Pancreas (tissue), 10 donors: ENCODE results near the gene STAG1. TPM values are rescaled to one million over a fixed set of nuclear protein-coding genes. Genes with fewer than 3 reads are reported as not detected.
"Not testable (repeated sequence)": the region's sequence is repeated elsewhere in the genome, so short reads cannot be mapped to it uniquely, and the experiment has no call there.

Source experiments
- ATAC-seq, 4 donors: fragments of 200-7000 bp; cut with Tn5 transposase; one replicate each; pipeline versions ENCODE4 v1.8.0 to v1.9.1; 2020; ENCODE audit warnings: mild to moderate bottlenecking in 4 of 4, moderate library complexity in 4 of 4
- DNase-seq, 6 donors: peaks; one replicate each; pipeline ENCODE4 v3.0.0-alpha.2; 2020
- FAIRE-seq: peaks from 2 replicates; lab custom pipeline; 2012; peaks lifted over from hg19 to GRCh38; lab: Jason Lieb, UNC
- H3K27ac ChIP-seq, 4 donors: fragments of 200-600 bp; sonication (generic); 1 replicate in 3 of 4; 2 replicates in 1 of 4; pipeline versions ENCODE4 v1.5.0 to v1.8.0; 2020
- H3K27me3 ChIP-seq, 4 donors: fragments of 200-600 bp; one replicate each; pipeline ENCODE4 v1.8.0; 2021
- H3K36me3 ChIP-seq, 3 donors: fragments of 200-600 bp; sonication (generic) in 1 of 3; one replicate each; pipeline versions ENCODE4 v1.5.0 to v1.8.0; 2020 to 2021
- H3K4me1 ChIP-seq, 3 donors: fragments of 200-600 bp; one replicate each; pipeline ENCODE4 v1.8.0; 2021
- H3K4me3 ChIP-seq, 4 donors: fragments of 200-600 bp; sonication (generic) in 2 of 4; one replicate each; pipeline versions ENCODE4 v1.5.0 to v1.8.0; 2020 to 2021
- H3K9me3 ChIP-seq, 4 donors: fragments of 200-600 bp; one replicate each; pipeline ENCODE4 v1.8.0; 2021
- CTCF ChIP-seq, 4 donors: fragments of 200-600 bp; sonication (generic) in 3 of 4; IDR thresholded peaks; one replicate each; pipeline versions ENCODE4 v1.5.0 to v1.8.0; 2021; ENCODE audit warnings: antibody characterized with exemption in 4 of 4
- WGBS, 2 donors: extraction: QIAGEN DNeasy Blood & Tissue Kit; methylation state at CpG; one replicate each; pipeline ENCODE4 v1.1.7; 2013; 5-methylcytosine and 5-hydroxymethylcytosine counted together
- intact Hi-C, 3 donors: fragments of 100-400 bp; cut with DNase I; formaldehyde crosslinking; loops; one replicate each; pipeline versions ENCODE4 v1.11.1 to v1.14.2; 2022
- polyA plus RNA-seq, 2 donors: library from polyadenylated mRNA; stranded (reverse); fragments of 200-250 nt; gene quantifications; one replicate each; pipeline ENCODE4 v1.2.3, GENCODE V29; 2013
- total RNA-seq, 6 donors: library from RNA; stranded (reverse); fragmentation: NEBNext Ultra II Directional in 4 of 6; extraction: Animal tissue kit (Norgen Biotek cat#: 25700) in 4 of 6; gene quantifications; one replicate each; pipeline versions ENCODE4 v1.2.1 to v1.2.4, GENCODE V29; 2021 to 2023
- donor health status: healthy with polysubstance abuse.
- donor health status: DM: no; HTN: no; CAD: no; lungs with moderate emphysema.
- donor health status: DM: no; HTN: no; CAD: no.
- donor health status: control.
- donor health status: control.
- donor health status: Bipolar disorder and iron deficiency.
- donor health status: DM: yes; HTN: yes; CAD: no.
- donor health status: DM: no; HTN: no; CAD: no.
- donor health status: DM: no; HTN: no; CAD: no.
- donor health status: DM: yes; HTN: yes; CAD: no.

Gene STAG1
- total and polyA plus RNA-seq, 8 donors, result 6.8 to 24.1 (median 18.6) TPM

GRCh38 chr3:136381051-136381450 is 371.1 kb downstream of the STAG1 start:
- no peaks in the 10 kb centered on the region for H3K4me1 ChIP-seq
- no peaks in the 10 kb centered on the region for H3K27me3 ChIP-seq
- no peak for DNase-seq
- peaks cover 0 to 4% (median 0%) of the 10 kb centered on the region in 3 donors for H3K36me3 ChIP-seq
- no peaks in the 10 kb centered on the region for H3K9me3 ChIP-seq
- TF ChIP-seq CTCF (IDR thresholded peaks at IDR 0.05), result no peak
- FAIRE-seq, result no peak
- 55 to 59% methylated on average over 2 of the region's 2 CpGs for WGBS, 2 donors
- H3K27ac ChIP-seq, result no peak overlapping the region
- no peak for ATAC-seq
- intact Hi-C loops, result no loop called here
- H3K4me3 ChIP-seq, result no peak overlapping the region

GRCh38 chr3:136380530-136380929 is 371.6 kb downstream of the STAG1 start:
- Histone ChIP-seq H3K9me3 (no peaks in the 10 kb centered on the region), H3K4me1 (no peaks in the 10 kb centered on the region), H3K27me3 (no peaks in the 10 kb centered on the region), H3K27ac (no peak overlapping the region), H3K36me3 (peaks cover 0 to 4% (median 0%) of the 10 kb centered on the region in 3 donors), H3K4me3 (no peak overlapping the region)
- DNase-seq (no peak), FAIRE-seq (no peak), ATAC-seq (no peak)
- 88 to 90% methylated on average over 6 of the region's 6 CpGs for WGBS, 2 donors
- TF ChIP-seq CTCF (IDR thresholded peaks at IDR 0.05), result no peak
- intact Hi-C loops, result no loop called here

- no peak overlapping the region for H3K27ac ChIP-seq
- FAIRE-seq, result no peak
- H3K36me3 ChIP-seq, result no peaks in the 10 kb centered on the region
- H3K4me3 ChIP-seq, result no peak overlapping the region
- H3K4me1 ChIP-seq, result no peaks in the 10 kb centered on the region
- no peaks in the 10 kb centered on the region for H3K27me3 ChIP-seq
- DNase-seq, result no peak
- intact Hi-C loops, result no loop called here
- WGBS, 2 donors, result 39 to 50% methylated on average over 1 of the region's 1 CpG
- no peaks in the 10 kb centered on the region for H3K9me3 ChIP-seq
- ATAC-seq, result no peak
- TF ChIP-seq CTCF (IDR thresholded peaks at IDR 0.05), result no peak
These were observed 374.2 kb downstream of the STAG1 start for GRCh38 chr3:136378011-136378410.

- no peaks in the 10 kb centered on the region for H3K36me3 ChIP-seq
- WGBS, 2 donors, result 61 to 70% methylated on average over 2 of the region's 2 CpGs
- ATAC-seq, result no peak
- no peak overlapping the region for H3K4me3 ChIP-seq
- intact Hi-C loops, result no loop called here
- H3K27me3 ChIP-seq, result no peaks in the 10 kb centered on the region
- no peak for DNase-seq
- no peak for FAIRE-seq
- H3K9me3 ChIP-seq, result no peaks in the 10 kb centered on the region
- no peak overlapping the region for H3K27ac ChIP-seq
- no peaks in the 10 kb centered on the region for H3K4me1 ChIP-seq
- TF ChIP-seq CTCF (IDR thresholded peaks at IDR 0.05), result no peak
These were observed 374.7 kb downstream of the STAG1 start for GRCh38 chr3:136377508-136377907.

- ATAC-seq, H3K27ac ChIP-seq, H3K9me3 ChIP-seq, H3K4me3 ChIP-seq, H3K36me3 ChIP-seq, FAIRE-seq, intact Hi-C loops, DNase-seq, H3K4me1 ChIP-seq, H3K27me3 ChIP-seq: not testable (repeated sequence)
- 96 to 97% methylated on average over 5 of the region's 5 CpGs for WGBS, 2 donors
These were observed 376.4 kb downstream of the STAG1 start for GRCh38 chr3:136375800-136376199.
